Right atrium auricular region (tissue), 2 donors: ENCODE results near the gene LUZP1. TPM values are rescaled to one million over a fixed set of nuclear protein-coding genes. Genes with fewer than 3 reads are reported as not detected.

Source experiments
- DNase-seq: peaks from one replicate; pipeline ENCODE4 v3.0.0-alpha.2; 2019; ENCODE audit warnings: low spot score
- H3K27ac ChIP-seq, 2 donors: fragments of 200-600 bp; sonication (generic); 1 replicate in 1 of 2; 2 replicates in 1 of 2; pipeline ENCODE4 v1.5.1; 2016 to 2019
- H3K27me3 ChIP-seq, 2 donors: fragments of 200-600 bp; sonication (generic); one replicate each; pipeline versions ENCODE4 v1.5.1 to v1.6.0; 2017 to 2019
- H3K36me3 ChIP-seq: fragments of 200-600 bp; sonication (generic); one replicate; pipeline ENCODE4 v1.5.1; 2016
- H3K4me1 ChIP-seq, 2 donors: fragments of 200-600 bp; sonication (generic); one replicate each; pipeline versions ENCODE4 v1.5.1 to v1.6.0; 2017 to 2019
- H3K4me3 ChIP-seq, 2 donors: fragments of 200-600 bp; sonication (generic); 1 replicate in 1 of 2; 2 replicates in 1 of 2; pipeline ENCODE4 v1.5.1; 2017 to 2019; ENCODE audit warnings: mild to moderate bottlenecking in 1 of 2, moderate library complexity in 1 of 2
- H3K9me3 ChIP-seq, 2 donors: fragments of 200-600 bp; sonication (generic); one replicate each; pipeline ENCODE4 v1.5.1; 2019
- total RNA-seq, 2 donors: library from RNA; depleted of rRNA; stranded (reverse); fragments of >200 nt; gene quantifications; one replicate each; pipeline ENCODE4 v1.1.0, GENCODE V29; 2016
- TF ChIP-seq, protein P1 (sequence below), 2 donors: fragments of 200-600 bp; sonication (generic); IDR thresholded peaks; one replicate each; pipeline ENCODE4 v1.5.1; 2019; ENCODE audit warnings: antibody characterized with exemption in 2 of 2

Gene LUZP1
- total RNA-seq, 2 donors from 2014 or later: 28.7 to 29.3 TPM

DNA sequence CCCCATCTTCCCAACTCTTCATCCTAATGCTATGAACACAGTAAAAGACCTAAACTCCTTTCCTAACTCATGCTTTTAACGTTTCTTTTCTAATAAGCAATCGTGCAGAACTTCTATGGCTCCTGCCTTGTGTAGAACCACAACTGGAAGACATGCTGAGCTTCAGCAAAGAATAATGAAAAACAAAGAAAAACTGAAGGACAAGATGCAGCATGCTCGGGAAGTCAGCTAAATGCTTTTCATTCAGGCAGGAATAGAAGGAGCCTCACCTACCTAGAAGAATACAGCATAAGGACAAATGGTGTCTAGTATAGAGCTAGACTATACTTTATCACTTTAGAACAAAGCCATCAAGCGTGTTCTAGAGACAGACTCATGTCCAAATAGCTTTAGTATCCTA is 45.9 kb downstream of the LUZP1 start:
- no peak for DNase-seq
- TF ChIP-seq, protein P1, sequence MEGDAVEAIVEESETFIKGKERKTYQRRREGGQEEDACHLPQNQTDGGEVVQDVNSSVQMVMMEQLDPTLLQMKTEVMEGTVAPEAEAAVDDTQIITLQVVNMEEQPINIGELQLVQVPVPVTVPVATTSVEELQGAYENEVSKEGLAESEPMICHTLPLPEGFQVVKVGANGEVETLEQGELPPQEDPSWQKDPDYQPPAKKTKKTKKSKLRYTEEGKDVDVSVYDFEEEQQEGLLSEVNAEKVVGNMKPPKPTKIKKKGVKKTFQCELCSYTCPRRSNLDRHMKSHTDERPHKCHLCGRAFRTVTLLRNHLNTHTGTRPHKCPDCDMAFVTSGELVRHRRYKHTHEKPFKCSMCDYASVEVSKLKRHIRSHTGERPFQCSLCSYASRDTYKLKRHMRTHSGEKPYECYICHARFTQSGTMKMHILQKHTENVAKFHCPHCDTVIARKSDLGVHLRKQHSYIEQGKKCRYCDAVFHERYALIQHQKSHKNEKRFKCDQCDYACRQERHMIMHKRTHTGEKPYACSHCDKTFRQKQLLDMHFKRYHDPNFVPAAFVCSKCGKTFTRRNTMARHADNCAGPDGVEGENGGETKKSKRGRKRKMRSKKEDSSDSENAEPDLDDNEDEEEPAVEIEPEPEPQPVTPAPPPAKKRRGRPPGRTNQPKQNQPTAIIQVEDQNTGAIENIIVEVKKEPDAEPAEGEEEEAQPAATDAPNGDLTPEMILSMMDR (IDR thresholded peaks at IDR 0.05): no peak
- H3K4me1 ChIP-seq: peaks cover 0 to 56% of the 10 kb centered on the region in 2 donors
- H3K36me3 ChIP-seq: no peaks in the 10 kb centered on the region
- H3K27me3 ChIP-seq: no peaks in the 10 kb centered on the region
- peak overlapping the region in 1 of 2 donors; percentile 2 for H3K27ac ChIP-seq
- H3K4me3 ChIP-seq: no peak overlapping the region
- no peaks in the 10 kb centered on the region for H3K9me3 ChIP-seq

DNA sequence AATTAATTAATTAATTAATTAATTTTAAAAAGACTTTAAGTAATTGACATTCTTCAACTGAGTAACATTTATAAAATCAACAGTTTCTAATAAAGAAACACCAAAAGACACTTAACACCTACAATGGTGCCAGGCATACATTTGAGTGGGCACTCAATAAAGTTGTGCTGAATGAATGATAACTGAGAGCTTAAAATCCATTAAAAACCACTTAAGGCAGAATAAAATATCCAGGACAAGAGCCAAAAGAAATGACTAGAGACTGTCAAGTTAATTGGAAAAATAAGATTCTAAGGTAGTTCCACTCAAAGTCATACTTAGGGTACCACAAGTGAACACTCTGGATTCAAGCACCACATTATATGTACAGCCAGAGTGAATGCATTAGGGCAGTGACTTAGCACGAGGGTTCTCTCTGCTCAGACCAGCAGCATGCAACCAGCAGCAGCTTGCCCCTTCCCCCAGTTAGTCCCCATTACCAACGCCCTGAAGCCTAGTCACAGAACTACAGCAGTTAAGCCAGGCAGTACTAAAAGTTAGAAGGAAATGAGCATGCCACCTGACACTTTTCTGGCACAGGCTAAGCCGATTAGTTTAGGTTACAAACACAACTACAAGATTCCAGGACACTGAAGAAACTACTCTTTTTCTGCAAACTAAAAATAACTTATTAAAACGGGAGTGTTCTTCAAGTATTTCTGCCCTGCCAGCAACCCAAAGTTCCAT is 46.5 kb downstream of the LUZP1 start:
- Histone ChIP-seq H3K4me3 (no peak overlapping the region), H3K27ac (peak overlapping the region in 1 of 2 donors; percentile 2)

DNA sequence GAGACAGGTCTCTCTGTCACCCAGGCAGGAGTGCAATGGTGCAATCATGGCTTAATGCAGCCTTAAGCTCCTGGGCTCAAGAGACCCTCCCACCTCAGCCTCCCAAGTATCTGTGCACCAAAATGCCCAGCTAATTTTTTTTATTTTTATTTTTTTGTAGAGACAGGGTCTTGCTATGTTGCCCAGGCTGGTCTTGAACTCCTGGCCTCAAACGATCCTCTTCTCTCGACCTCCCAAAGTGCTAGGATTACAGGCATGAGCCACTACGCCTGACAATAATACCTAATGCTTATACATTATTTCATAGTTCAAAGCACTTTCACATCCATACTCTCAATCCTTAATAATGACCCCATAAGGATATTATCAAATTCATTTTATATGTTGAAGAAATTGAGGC is 48.3 kb downstream of the LUZP1 start:
- Histone ChIP-seq H3K27ac (no peak overlapping the region), H3K9me3 (no peaks in the 10 kb centered on the region)

More for the DNA sequence above, 46.5 kb downstream of the LUZP1 start:
- H3K36me3 ChIP-seq: no peaks in the 10 kb centered on the region
- H3K9me3 ChIP-seq: no peaks in the 10 kb centered on the region
- peaks cover 0 to 50% of the 10 kb centered on the region in 2 donors for H3K4me1 ChIP-seq
- TF ChIP-seq, protein P1 (IDR thresholded peaks at IDR 0.05): no peak
- no peak for DNase-seq
- H3K27me3 ChIP-seq: no peaks in the 10 kb centered on the region

DNA sequence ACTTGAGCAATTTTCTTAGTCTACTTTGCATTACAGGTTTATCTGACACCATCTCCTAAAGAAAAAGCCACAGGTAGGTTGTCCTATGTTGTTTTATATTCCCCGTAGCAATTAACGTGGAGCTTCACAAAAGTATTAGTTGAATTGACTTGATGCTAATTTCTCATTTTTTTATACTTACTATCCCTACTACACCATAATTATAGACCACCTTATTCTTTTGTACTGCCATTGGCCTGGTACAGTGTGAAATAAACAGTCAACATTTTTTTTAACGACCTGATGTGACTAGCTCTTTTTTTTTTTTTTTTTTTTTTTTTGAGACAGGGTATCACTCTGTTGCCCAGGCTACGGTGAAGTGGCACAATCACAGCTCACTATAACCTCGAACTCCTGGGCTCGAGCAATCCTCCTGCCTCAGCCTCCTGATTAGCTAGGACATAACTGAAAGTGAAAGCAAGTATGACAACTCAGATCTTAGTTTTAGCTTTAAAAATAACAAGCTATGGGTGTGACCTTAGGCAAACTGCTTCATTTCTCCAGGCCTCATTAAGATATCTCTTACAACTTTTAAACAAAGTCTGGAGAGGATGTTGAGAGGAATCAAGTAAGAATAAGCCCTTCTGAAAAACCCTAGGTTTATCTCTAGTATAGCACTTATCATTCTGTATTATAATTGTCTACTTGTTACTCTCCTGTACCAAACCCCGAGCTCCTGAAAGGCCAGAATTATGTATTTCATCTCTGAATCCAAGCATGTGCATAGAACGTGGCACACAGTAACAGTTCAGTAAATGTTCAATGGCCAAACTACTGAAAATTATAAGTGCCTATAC is 49.5 kb downstream of the LUZP1 start:
- Histone ChIP-seq H3K4me3 (peak overlapping the region in 1 of 2 donors; percentile 24), H3K27me3 (no peaks in the 10 kb centered on the region), H3K36me3 (no peaks in the 10 kb centered on the region), H3K9me3 (no peaks in the 10 kb centered on the region), H3K4me1 (peaks cover 0 to 49% of the 10 kb centered on the region in 2 donors), H3K27ac (peak overlapping the region; percentile 33 to 47)
- no peak for DNase-seq
- TF ChIP-seq, protein P1 (IDR thresholded peaks at IDR 0.05): no peak

More for the DNA sequence above, 48.3 kb downstream of the LUZP1 start:
- Histone ChIP-seq H3K36me3 (no peaks in the 10 kb centered on the region), H3K4me1 (peaks cover 0 to 41% of the 10 kb centered on the region in 2 donors), H3K4me3 (no peak overlapping the region), H3K27me3 (no peaks in the 10 kb centered on the region)
- DNase-seq: no peak
- TF ChIP-seq, protein P1 (IDR thresholded peaks at IDR 0.05): no peak

DNA sequence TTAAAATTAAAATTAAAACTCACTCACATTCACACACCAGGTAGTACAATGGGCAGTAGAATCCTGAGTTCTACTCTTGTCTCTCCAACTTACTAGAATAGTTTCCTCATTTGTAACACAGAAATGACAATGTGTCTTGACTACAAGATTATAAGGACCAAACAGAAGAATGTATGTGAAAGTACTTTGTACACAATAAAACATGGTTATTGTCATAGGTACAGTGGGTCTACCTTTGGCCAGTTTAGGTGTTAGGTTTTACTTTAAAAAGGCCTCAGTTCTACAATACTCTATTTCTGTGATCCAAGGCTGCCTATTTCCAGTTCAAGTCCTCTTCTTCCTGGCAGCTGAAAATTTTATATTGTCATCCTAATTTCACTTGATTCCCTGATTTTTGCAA is 50.2 kb downstream of the LUZP1 start:
- H3K27me3 ChIP-seq: no peaks in the 10 kb centered on the region
- no peaks in the 10 kb centered on the region for H3K36me3 ChIP-seq
- no peak overlapping the region for H3K4me3 ChIP-seq
- DNase-seq: no peak
- no peaks in the 10 kb centered on the region for H3K9me3 ChIP-seq
- peaks cover 0 to 53% of the 10 kb centered on the region in 2 donors for H3K4me1 ChIP-seq
- H3K27ac ChIP-seq: no peak overlapping the region
- TF ChIP-seq, protein P1 (IDR thresholded peaks at IDR 0.05): no peak
